Stimulated activated CD4-positive, alpha-beta T cell treated with anti-CD3 and anti-CD28 coated beads, Interleukin-12 subunit alpha, Interleukin-12 subunit beta, amount 100 ng/mL, for 4 hours (primary cell): Measurements from ENCODE around the gene THSD4.

Experiments used
- DNase-seq: peaks from one replicate; pipeline ENCODE4 v3.0.0-alpha.2; 2020

THSD4 gene

GRCh38 chr15:71440489-71441110, 325.3 kb downstream of the THSD4 start:
- no peak for DNase-seq

GRCh38 chr15:71443538-71443937, 328.3 kb downstream of the THSD4 start:
- DNase-seq, result peak; percentile 24

GRCh38 chr15:71444032-71444810, 328.9 kb downstream of the THSD4 start:
- no peak for DNase-seq

- no peak for DNase-seq
Measured at GRCh38 chr15:71444866-71445590, 329.8 kb downstream of the THSD4 start.

GRCh38 chr15:71447328-71448250, 332.3 kb downstream of the THSD4 start:
- DNase-seq, result no peak

GRCh38 chr15:71448688-71449114, 333.4 kb downstream of the THSD4 start:
- no peak for DNase-seq

GRCh38 chr15:71449363-71449762, 334.1 kb downstream of the THSD4 start:
- no peak for DNase-seq

GRCh38 chr15:71449956-71450355, 334.7 kb downstream of the THSD4 start:
- DNase-seq, result no peak

GRCh38 chr15:71451130-71451529, 335.9 kb downstream of the THSD4 start:
- DNase-seq, result no peak

- no peak for DNase-seq
Measured at GRCh38 chr15:71452893-71453292, 337.6 kb downstream of the THSD4 start.

- DNase-seq, result no peak
Measured at GRCh38 chr15:71454462-71454996, 339.3 kb downstream of the THSD4 start.

- no peak for DNase-seq
Measured at GRCh38 chr15:71455107-71455506, 339.8 kb downstream of the THSD4 start.

GRCh38 chr15:71455878-71456277, 340.6 kb downstream of the THSD4 start:
- no peak for DNase-seq

GRCh38 chr15:71456362-71456761, 341.1 kb downstream of the THSD4 start:
- DNase-seq, result no peak

- no peak for DNase-seq
Measured at GRCh38 chr15:71456811-71457210, 341.5 kb downstream of the THSD4 start.

GRCh38 chr15:71458089-71458660, 342.9 kb downstream of the THSD4 start:
- no peak for DNase-seq

GRCh38 chr15:71461748-71462147, 346.5 kb downstream of the THSD4 start:
- no peak for DNase-seq

GRCh38 chr15:71462638-71463037, 347.4 kb downstream of the THSD4 start:
- DNase-seq, result no peak

GRCh38 chr15:71463156-71463665, 347.9 kb downstream of the THSD4 start:
- no peak for DNase-seq

GRCh38 chr15:71465131-71465955, 350.1 kb downstream of the THSD4 start:
- DNase-seq, result no peak

- no peak for DNase-seq
Measured at GRCh38 chr15:71468715-71469114, 353.4 kb downstream of the THSD4 start.
